GM23338 (cell line): ENCODE measurements around the gene RBM33. TPM values are rescaled to one million over a fixed set of nuclear protein-coding genes. Genes with fewer than 3 reads are reported as not detected.
A peak's percentile ranks its signal among the peaks of the same experiment; 100 is the strongest.

ENCODE experiments used
- ATAC-seq: fragments of 200-7000 bp; cut with Tn5 transposase; 3 replicates; pipeline ENCODE4 v1.9.1; 2020
- DNase-seq: peaks from one replicate; pipeline ENCODE4 v3.0.0-alpha.2; 2015; ENCODE audit warnings: low spot score
- H2AFZ ChIP-seq: fragments of 200-600 bp; sonication (generic); 2 replicates; pipeline ENCODE4 v1.8.0; 2016; ENCODE audit warnings: antibody characterized with exemption, mild to moderate bottlenecking, moderate library complexity
- H3F3A ChIP-seq: fragments of 200-600 bp; sonication (generic); replicated peaks from 2 replicates; pipeline ENCODE4 v1.8.0; 2017; ENCODE audit warnings: antibody characterized with exemption, mixed run types, low read depth
- H3K27ac ChIP-seq: fragments of 200-600 bp; sonication (generic); 2 replicates; pipeline ENCODE4 v1.6.1; 2016; ENCODE audit warnings: low read depth
- H3K27me3 ChIP-seq: fragments of 200-600 bp; sonication (generic); 2 replicates; pipeline ENCODE4 v1.8.0; 2016; ENCODE audit warnings: mild to moderate bottlenecking, mixed run types, moderate library complexity; ENCODE audit not compliant: insufficient read depth
- H3K36me3 ChIP-seq: fragments of 200-600 bp; sonication (generic); 2 replicates; pipeline ENCODE4 v1.8.0; 2016; ENCODE audit warnings: mild to moderate bottlenecking; ENCODE audit not compliant: insufficient read depth
- H3K4me1 ChIP-seq: fragments of 200-600 bp; sonication (generic); 2 replicates; pipeline ENCODE4 v1.8.0; 2016; ENCODE audit warnings: mild to moderate bottlenecking, moderate library complexity; ENCODE audit not compliant: insufficient read depth
- H3K4me2 ChIP-seq: fragments of 200-600 bp; sonication (generic); 2 replicates; pipeline ENCODE4 v1.7.1; 2017; ENCODE audit warnings: mixed run types
- H3K4me3 ChIP-seq: fragments of 200-600 bp; sonication (generic); 2 replicates; pipeline ENCODE4 v1.6.1; 2016; ENCODE audit warnings: mixed run types
- H3K79me2 ChIP-seq: fragments of 200-600 bp; sonication (generic); replicated peaks from 2 replicates; pipeline ENCODE4 v1.8.0; 2017; ENCODE audit warnings: mild to moderate bottlenecking; ENCODE audit not compliant: insufficient read depth
- H3K9me2 ChIP-seq: fragments of 200-600 bp; sonication (generic); 2 replicates; pipeline ENCODE4 v1.8.0; 2017; ENCODE audit not compliant: insufficient read depth
- H4K20me1 ChIP-seq: fragments of 200-600 bp; sonication (generic); replicated peaks from 2 replicates; pipeline ENCODE4 v1.8.0; 2017; ENCODE audit warnings: mild to moderate bottlenecking; ENCODE audit not compliant: insufficient read depth
- H3K27ac Mint-ChIP-seq: 2 replicates; pipeline ENCODE4 v1.8.0; 2020; ENCODE audit warnings: inconsistent platforms, mild to moderate bottlenecking, moderate library complexity, mixed read lengths
- H3K27me3 Mint-ChIP-seq: 3 replicates; pipeline ENCODE4 v1.8.0; 2022; ENCODE audit warnings: low read depth, mild to moderate bottlenecking, moderate library complexity, mixed read lengths, inconsistent platforms; ENCODE audit not compliant: insufficient read depth, poor library complexity
- H3K36me3 Mint-ChIP-seq: 3 replicates; pipeline ENCODE4 v1.8.0; 2021; ENCODE audit warnings: low read depth, mild to moderate bottlenecking, inconsistent platforms, moderate library complexity, mixed read lengths
- H3K4me1 Mint-ChIP-seq: 3 replicates; pipeline ENCODE4 v1.8.0; 2020; ENCODE audit warnings: mild to moderate bottlenecking, inconsistent platforms, mixed read lengths
- H3K4me3 Mint-ChIP-seq: 3 replicates; pipeline ENCODE4 v1.8.0; 2021; ENCODE audit warnings: moderate library complexity, mild to moderate bottlenecking, inconsistent platforms, mixed read lengths
- H3K9me3 Mint-ChIP-seq: 3 replicates; pipeline ENCODE4 v1.8.0; 2020; ENCODE audit warnings: moderate library complexity, mild to moderate bottlenecking, inconsistent platforms, mixed read lengths
- CREB1 ChIP-seq: fragments of 250-450 bp; sonication (Bioruptor Pico); IDR thresholded peaks from 2 replicates; pipeline ENCODE4 v1.5.0; 2020; ENCODE audit warnings: low read depth, mild to moderate bottlenecking, moderate library complexity
- EZH2 ChIP-seq: fragments of 200-600 bp; sonication (generic); IDR thresholded peaks from one replicate; pipeline ENCODE4 v1.8.0; 2017; ENCODE audit warnings: antibody characterized with exemption, mild to moderate bottlenecking, low read depth; ENCODE audit not compliant: unreplicated experiment
- EZH2phosphoT487 ChIP-seq: fragments of 200-600 bp; sonication (generic); IDR thresholded peaks from one replicate; pipeline ENCODE4 v1.8.1; 2018; ENCODE audit warnings: antibody characterized with exemption; ENCODE audit not compliant: unreplicated experiment
- JUNB ChIP-seq: IDR thresholded peaks from one replicate; pipeline ENCODE4 v1.6.1; 2016; ENCODE audit warnings: antibody characterized with exemption; ENCODE audit not compliant: unreplicated experiment
- NANOG ChIP-seq: IDR thresholded peaks from 2 replicates; pipeline ENCODE4 v1.6.1; 2016; ENCODE audit warnings: antibody characterized with exemption, borderline replicate concordance
- POLR2AphosphoS5 ChIP-seq: IDR thresholded peaks from 2 replicates; pipeline ENCODE4 v1.6.1; 2016; ENCODE audit warnings: antibody characterized with exemption, low read depth
- STAT1 ChIP-seq: IDR thresholded peaks from one replicate; pipeline ENCODE4 v1.6.1; 2016; ENCODE audit warnings: antibody characterized with exemption; ENCODE audit not compliant: unreplicated experiment
- ZNF114 ChIP-seq: fragments of 250-450 bp; sonication (Bioruptor Pico); IDR thresholded peaks from 2 replicates; pipeline ENCODE4 v1.5.0; 2020; ENCODE audit warnings: mild to moderate bottlenecking, moderate library complexity
- polyA plus RNA-seq: library from polyadenylated mRNA; unstranded; fragments of >200 nt; fragmentation: Nextera tagmentation; extraction: Ambion mirVana; gene quantifications from 2 replicates; pipeline ENCODE4 v1.2.1, GENCODE V29; 2016
- total RNA-seq: library from RNA; depleted of rRNA; stranded (reverse); fragments of >200 nt; shearing (Covaris generic); gene quantifications from 2 replicates; pipeline ENCODE4 v1.2.3, GENCODE V29; 2014
- TF ChIP-seq, protein P1 (sequence below): IDR thresholded peaks from 2 replicates; pipeline ENCODE4 v1.6.1; 2016; ENCODE audit warnings: antibody characterized with exemption
- TF ChIP-seq, protein P2 (sequence below): IDR thresholded peaks from one replicate; pipeline ENCODE4 v1.6.1; 2018; ENCODE audit warnings: antibody characterized with exemption; ENCODE audit not compliant: unreplicated experiment

RBM33 gene
- total and polyA plus RNA-seq, 2 experiments from 2014 or later = 47.7 to 94.7 TPM

GRCh38 chr7:155786491-155786890 lies 142.0 kb downstream of the RBM33 start (continued):
- TF ChIP-seq, protein P1, sequence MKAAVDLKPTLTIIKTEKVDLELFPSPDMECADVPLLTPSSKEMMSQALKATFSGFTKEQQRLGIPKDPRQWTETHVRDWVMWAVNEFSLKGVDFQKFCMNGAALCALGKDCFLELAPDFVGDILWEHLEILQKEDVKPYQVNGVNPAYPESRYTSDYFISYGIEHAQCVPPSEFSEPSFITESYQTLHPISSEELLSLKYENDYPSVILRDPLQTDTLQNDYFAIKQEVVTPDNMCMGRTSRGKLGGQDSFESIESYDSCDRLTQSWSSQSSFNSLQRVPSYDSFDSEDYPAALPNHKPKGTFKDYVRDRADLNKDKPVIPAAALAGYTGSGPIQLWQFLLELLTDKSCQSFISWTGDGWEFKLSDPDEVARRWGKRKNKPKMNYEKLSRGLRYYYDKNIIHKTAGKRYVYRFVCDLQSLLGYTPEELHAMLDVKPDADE = no peak

DNA sequence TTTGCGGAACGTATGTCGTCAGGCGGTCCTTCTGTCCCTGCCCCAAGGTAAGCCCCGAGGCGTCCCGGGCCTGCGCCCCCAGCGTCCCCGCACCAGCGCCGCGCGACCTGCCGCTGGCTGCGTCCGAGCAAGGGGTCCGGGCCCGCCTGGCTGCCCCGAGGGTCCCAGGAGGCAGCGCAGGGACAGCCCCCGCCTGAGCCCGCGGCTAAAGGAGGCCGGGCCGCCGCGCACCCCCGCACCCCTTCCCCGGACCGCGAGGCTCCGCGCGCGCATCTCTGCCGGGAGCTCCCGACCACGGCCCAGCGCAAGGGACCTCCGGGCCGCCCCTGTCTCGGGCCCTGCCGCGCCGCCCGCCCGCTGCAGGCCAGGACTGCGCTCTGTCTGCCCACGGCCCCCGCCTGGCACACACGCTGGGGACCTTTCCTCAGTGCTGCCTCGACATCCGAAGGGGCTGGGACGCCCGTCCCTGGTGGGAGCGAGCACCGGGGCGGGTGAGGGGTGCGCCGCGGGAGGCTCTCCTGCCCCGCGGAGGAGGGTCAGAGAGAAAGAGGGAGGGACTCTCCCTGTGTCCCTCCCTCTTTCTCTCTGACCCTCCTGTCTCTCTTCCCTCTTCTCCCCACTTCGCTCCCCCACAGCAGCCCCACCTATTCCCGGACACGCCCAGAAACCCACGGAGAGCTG lies 142.8 kb downstream of the RBM33 start:
- peak overlapping the region; percentile 72; the same call in 1 of the 2 replicates for H2AFZ ChIP-seq
- H3K9me2 ChIP-seq = no peaks in the 10 kb centered on the region
- DNase-seq (peak; percentile 50), ATAC-seq (peak; percentile 81)
- Mint-ChIP-seq H3K4me1 (peaks cover 3% of the 10 kb centered on the region), H3K36me3 (0 out of 3 replicates have a peak, but pooled peaks cover 2% of the 10 kb centered on the region), H3K4me3 (peak overlapping the region; percentile 67), H3K27ac (no peak overlapping the region), H3K27me3 (peaks cover 35% of the 10 kb centered on the region), H3K9me3 (peaks cover 8% of the 10 kb centered on the region; the same call in 2 of the 3 replicates)
- no peaks in the 10 kb centered on the region for H4K20me1 ChIP-seq
- peak overlapping the region; percentile 86 for H3K4me2 ChIP-seq
- no peaks in the 10 kb centered on the region for H3K79me2 ChIP-seq
- H3K27ac ChIP-seq = no peak overlapping the region
- no peaks in the 10 kb centered on the region for H3K36me3 ChIP-seq
- H3K27me3 ChIP-seq = peaks cover 23% of the 10 kb centered on the region
- H3K4me1 ChIP-seq = 0 out of 2 replicates have a peak, but pooled peaks cover under 1% of the 10 kb centered on the region
- TF ChIP-seq JUNB (no peak), POLR2AphosphoS5 (no peak), ZNF114 (CRISPR knock-in tag) (no peak), EZH2 (no peak), NANOG (no peak), CREB1 (CRISPR knock-in tag) (no peak), STAT1 (no peak), EZH2phosphoT487 (no peak)
- TF ChIP-seq, protein P1 = no peak
- TF ChIP-seq, protein P2, sequence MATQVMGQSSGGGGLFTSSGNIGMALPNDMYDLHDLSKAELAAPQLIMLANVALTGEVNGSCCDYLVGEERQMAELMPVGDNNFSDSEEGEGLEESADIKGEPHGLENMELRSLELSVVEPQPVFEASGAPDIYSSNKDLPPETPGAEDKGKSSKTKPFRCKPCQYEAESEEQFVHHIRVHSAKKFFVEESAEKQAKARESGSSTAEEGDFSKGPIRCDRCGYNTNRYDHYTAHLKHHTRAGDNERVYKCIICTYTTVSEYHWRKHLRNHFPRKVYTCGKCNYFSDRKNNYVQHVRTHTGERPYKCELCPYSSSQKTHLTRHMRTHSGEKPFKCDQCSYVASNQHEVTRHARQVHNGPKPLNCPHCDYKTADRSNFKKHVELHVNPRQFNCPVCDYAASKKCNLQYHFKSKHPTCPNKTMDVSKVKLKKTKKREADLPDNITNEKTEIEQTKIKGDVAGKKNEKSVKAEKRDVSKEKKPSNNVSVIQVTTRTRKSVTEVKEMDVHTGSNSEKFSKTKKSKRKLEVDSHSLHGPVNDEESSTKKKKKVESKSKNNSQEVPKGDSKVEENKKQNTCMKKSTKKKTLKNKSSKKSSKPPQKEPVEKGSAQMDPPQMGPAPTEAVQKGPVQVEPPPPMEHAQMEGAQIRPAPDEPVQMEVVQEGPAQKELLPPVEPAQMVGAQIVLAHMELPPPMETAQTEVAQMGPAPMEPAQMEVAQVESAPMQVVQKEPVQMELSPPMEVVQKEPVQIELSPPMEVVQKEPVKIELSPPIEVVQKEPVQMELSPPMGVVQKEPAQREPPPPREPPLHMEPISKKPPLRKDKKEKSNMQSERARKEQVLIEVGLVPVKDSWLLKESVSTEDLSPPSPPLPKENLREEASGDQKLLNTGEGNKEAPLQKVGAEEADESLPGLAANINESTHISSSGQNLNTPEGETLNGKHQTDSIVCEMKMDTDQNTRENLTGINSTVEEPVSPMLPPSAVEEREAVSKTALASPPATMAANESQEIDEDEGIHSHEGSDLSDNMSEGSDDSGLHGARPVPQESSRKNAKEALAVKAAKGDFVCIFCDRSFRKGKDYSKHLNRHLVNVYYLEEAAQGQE = no peak
- no peaks in the 10 kb centered on the region for H3F3A ChIP-seq
- H3K4me3 ChIP-seq = peak overlapping the region; percentile 70
